HG02938 (cell line): ENCODE results near the gene GFRA4.

ENCODE experiments used
- ATAC-seq: cut with Tn5 transposase; IDR thresholded peaks from one replicate; pipeline ENCODE4 v1.9.1; 2021; ENCODE audit warnings: mild to moderate bottlenecking, moderate library complexity; ENCODE audit not compliant: unreplicated experiment

Gene GFRA4

GRCh38 chr20:3655131-3655405 is 8.1 kb downstream of the GFRA4 start:
- no peak for ATAC-seq

- no peak for ATAC-seq
Measured at GRCh38 chr20:3654326-3655130, 8.7 kb downstream of the GFRA4 start.

GRCh38 chr20:3653921-3654320 is 9.3 kb downstream of the GFRA4 start:
- ATAC-seq: no peak

GRCh38 chr20:3652676-3653596 is 10.3 kb downstream of the GFRA4 start:
- ATAC-seq: no peak

- no peak for ATAC-seq
Measured at GRCh38 chr20:3652221-3652620, 11.0 kb downstream of the GFRA4 start.

- ATAC-seq: no peak
Measured at GRCh38 chr20:3651204-3651962, 11.8 kb downstream of the GFRA4 start.

GRCh38 chr20:3648951-3649350 is 14.2 kb downstream of the GFRA4 start:
- ATAC-seq: no peak

GRCh38 chr20:3647473-3647872 is 15.7 kb downstream of the GFRA4 start:
- ATAC-seq: no peak

GRCh38 chr20:3646651-3647050 is 16.5 kb downstream of the GFRA4 start:
- no peak for ATAC-seq

- ATAC-seq: no peak
Measured at GRCh38 chr20:3646067-3646440, 17.1 kb downstream of the GFRA4 start.

- no peak for ATAC-seq
Measured at GRCh38 chr20:3645309-3646066, 17.7 kb downstream of the GFRA4 start.

- no peak for ATAC-seq
Measured at GRCh38 chr20:3640259-3640658, 22.9 kb downstream of the GFRA4 start.

GRCh38 chr20:3635346-3635745 is 27.9 kb downstream of the GFRA4 start:
- no peak for ATAC-seq

- ATAC-seq: no peak
Measured at GRCh38 chr20:3633913-3634478, 29.2 kb downstream of the GFRA4 start.

- ATAC-seq: no peak
Measured at GRCh38 chr20:3632311-3633004, 30.7 kb downstream of the GFRA4 start.

GRCh38 chr20:3631534-3631933 is 31.7 kb downstream of the GFRA4 start:
- ATAC-seq: no peak

GRCh38 chr20:3630429-3630828 is 32.8 kb downstream of the GFRA4 start:
- no peak for ATAC-seq

GRCh38 chr20:3629893-3630292 is 33.3 kb downstream of the GFRA4 start:
- no peak for ATAC-seq

GRCh38 chr20:3628502-3629314 is 34.5 kb downstream of the GFRA4 start:
- no peak for ATAC-seq
